ENCODE measurements around the gene OR6B2.

DNA sequence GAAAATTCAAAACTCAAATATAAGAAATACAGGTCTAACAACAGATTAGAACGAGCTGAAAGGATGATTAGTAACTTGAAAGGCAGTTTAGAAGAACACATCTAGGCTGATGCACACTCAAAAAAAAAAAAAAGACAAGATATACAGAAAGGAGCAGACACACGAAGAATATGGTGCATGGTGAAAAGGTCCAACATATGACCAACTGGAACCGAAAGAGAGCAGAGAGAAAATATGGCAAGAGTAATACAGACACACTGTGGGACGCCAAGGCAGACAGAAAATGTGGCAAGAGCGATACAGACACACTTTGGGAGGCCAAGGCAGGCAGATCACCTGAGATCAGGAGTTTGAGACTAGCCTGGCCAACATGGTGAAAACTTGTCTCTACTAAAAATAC, 44.9 kb downstream of the OR6B2 start:
- TF ChIP-seq POLR2A (IDR thresholded peaks at IDR 0.05) = no peak
- TF ChIP-seq, protein P1, sequence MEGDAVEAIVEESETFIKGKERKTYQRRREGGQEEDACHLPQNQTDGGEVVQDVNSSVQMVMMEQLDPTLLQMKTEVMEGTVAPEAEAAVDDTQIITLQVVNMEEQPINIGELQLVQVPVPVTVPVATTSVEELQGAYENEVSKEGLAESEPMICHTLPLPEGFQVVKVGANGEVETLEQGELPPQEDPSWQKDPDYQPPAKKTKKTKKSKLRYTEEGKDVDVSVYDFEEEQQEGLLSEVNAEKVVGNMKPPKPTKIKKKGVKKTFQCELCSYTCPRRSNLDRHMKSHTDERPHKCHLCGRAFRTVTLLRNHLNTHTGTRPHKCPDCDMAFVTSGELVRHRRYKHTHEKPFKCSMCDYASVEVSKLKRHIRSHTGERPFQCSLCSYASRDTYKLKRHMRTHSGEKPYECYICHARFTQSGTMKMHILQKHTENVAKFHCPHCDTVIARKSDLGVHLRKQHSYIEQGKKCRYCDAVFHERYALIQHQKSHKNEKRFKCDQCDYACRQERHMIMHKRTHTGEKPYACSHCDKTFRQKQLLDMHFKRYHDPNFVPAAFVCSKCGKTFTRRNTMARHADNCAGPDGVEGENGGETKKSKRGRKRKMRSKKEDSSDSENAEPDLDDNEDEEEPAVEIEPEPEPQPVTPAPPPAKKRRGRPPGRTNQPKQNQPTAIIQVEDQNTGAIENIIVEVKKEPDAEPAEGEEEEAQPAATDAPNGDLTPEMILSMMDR (IDR thresholded peaks at IDR 0.05) = no peak
- TF ChIP-seq EP300 (IDR thresholded peaks at IDR 0.05) = no peak

All from gastroesophageal sphincter (tissue), 3 donors.